Jurkat, Clone E6-1 (cell line): ENCODE data around the gene BTBD9.

Source experiments
- DNase-seq: peaks from one replicate; pipeline ENCODE4 v3.0.0-alpha.2; 2011; ENCODE audit warnings: low read depth, low spot score
- H3K4me3 ChIP-seq: 2 replicates; pipeline ENCODE4 v1.5.1; 2011; ENCODE audit warnings: mild to moderate bottlenecking, low read length, control low read depth, moderate library complexity

BTBD9 gene

GRCh38 chr6:38185752-38186151, 454.0 kb downstream of the BTBD9 start:
- no peak for DNase-seq
- H3K4me3 ChIP-seq = no peak overlapping the region

- DNase-seq = no peak
- H3K4me3 ChIP-seq = no peak overlapping the region
Observed at GRCh38 chr6:38185244-38185643, 454.5 kb downstream of the BTBD9 start.

GRCh38 chr6:38184585-38185080, 455.1 kb downstream of the BTBD9 start:
- no peak overlapping the region for H3K4me3 ChIP-seq
- DNase-seq = no peak

GRCh38 chr6:38183856-38184584, 455.7 kb downstream of the BTBD9 start:
- H3K4me3 ChIP-seq = no peak overlapping the region
- no peak for DNase-seq

GRCh38 chr6:38182426-38182825, 457.3 kb downstream of the BTBD9 start:
- no peak overlapping the region for H3K4me3 ChIP-seq
- DNase-seq = no peak

- no peak for DNase-seq
- no peak overlapping the region for H3K4me3 ChIP-seq
Observed at GRCh38 chr6:38180586-38180985, 459.1 kb downstream of the BTBD9 start.

- H3K4me3 ChIP-seq = no peak overlapping the region
- no peak for DNase-seq
Observed at GRCh38 chr6:38179794-38180430, 459.8 kb downstream of the BTBD9 start.

GRCh38 chr6:38179300-38179699, 460.4 kb downstream of the BTBD9 start:
- H3K4me3 ChIP-seq = no peak overlapping the region
- DNase-seq = no peak

- DNase-seq = no peak
- H3K4me3 ChIP-seq = no peak overlapping the region
Observed at GRCh38 chr6:38178584-38178886, 461.2 kb downstream of the BTBD9 start.

GRCh38 chr6:38177882-38178583, 461.7 kb downstream of the BTBD9 start:
- no peak for DNase-seq
- no peak overlapping the region for H3K4me3 ChIP-seq

- no peak for DNase-seq
- H3K4me3 ChIP-seq = no peak overlapping the region
Observed at GRCh38 chr6:38176797-38177751, 462.7 kb downstream of the BTBD9 start.

- no peak for DNase-seq
- H3K4me3 ChIP-seq = no peak overlapping the region
Observed at GRCh38 chr6:38175786-38176185, 463.9 kb downstream of the BTBD9 start.

GRCh38 chr6:38174806-38175495, 464.8 kb downstream of the BTBD9 start:
- H3K4me3 ChIP-seq = no peak overlapping the region
- no peak for DNase-seq

GRCh38 chr6:38174315-38174714, 465.4 kb downstream of the BTBD9 start:
- no peak overlapping the region for H3K4me3 ChIP-seq
- DNase-seq = no peak

- DNase-seq = no peak
- no peak overlapping the region for H3K4me3 ChIP-seq
Observed at GRCh38 chr6:38173909-38174308, 465.8 kb downstream of the BTBD9 start.

- DNase-seq = no peak
- no peak overlapping the region for H3K4me3 ChIP-seq
Observed at GRCh38 chr6:38172739-38173410, 466.9 kb downstream of the BTBD9 start.

- H3K4me3 ChIP-seq = no peak overlapping the region
- DNase-seq = no peak
Observed at GRCh38 chr6:38171997-38172738, 467.6 kb downstream of the BTBD9 start.
